SK-N-MC (cell line): ENCODE results near the gene E2F2.

Experiments
- EZH2 ChIP-seq: fragments of 200-600 bp; sonication (generic); IDR thresholded peaks from one replicate; pipeline ENCODE4 v1.6.1; 2017; ENCODE audit warnings: antibody characterized with exemption
- FOXP2 ChIP-seq: optimal IDR thresholded peaks from 2 replicates; pipeline ENCODE3; 2011; ENCODE audit warnings: mild to moderate bottlenecking, moderate library complexity; ENCODE audit not compliant: insufficient read depth; ENCODE audit errors: extremely low read length, control extremely low read depth
- POLR2AphosphoS5 ChIP-seq: IDR thresholded peaks from 2 replicates; pipeline ENCODE4 v1.6.1; 2012; ENCODE audit warnings: mild to moderate bottlenecking, low read depth, low read length, borderline replicate concordance

DNA sequence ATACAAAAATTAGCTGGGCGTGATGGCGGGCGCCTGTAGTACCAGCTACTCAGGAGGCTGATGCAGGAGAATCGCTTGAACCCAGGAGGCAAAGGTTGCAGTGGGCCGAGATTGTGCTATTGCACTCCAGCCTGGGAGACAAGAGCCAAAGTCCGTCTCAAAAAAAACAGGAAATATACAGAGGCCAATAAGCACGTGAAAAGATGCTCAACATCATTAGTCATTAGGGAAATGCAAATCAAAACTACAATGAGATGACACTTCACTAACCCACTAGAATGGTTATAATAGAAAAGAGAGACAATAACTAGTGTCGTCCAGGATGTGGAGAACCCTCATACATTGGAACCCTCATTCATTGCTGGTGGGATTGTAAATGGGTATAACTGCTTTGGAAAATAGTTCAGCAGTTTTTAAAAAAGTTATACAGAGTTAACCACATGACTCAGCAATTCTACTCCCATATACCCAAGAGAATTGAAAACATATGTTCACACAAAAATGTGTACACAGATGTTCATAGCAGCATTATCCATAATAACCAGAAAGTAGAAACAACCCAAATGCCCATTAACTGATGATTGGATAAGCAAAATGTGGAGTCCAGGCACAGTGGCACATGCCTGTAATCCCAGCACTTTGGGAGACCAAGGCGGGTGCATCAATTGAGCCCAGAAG, 6.4 kb upstream of the E2F2 start:
- no peak; the same call in 1 of the 2 replicates for TF ChIP-seq POLR2AphosphoS5
- no peak for TF ChIP-seq EZH2
- no peak for TF ChIP-seq FOXP2
